NCI-H510A (cell line): ENCODE results near the gene NRCAM.
"Not testable (repeated sequence)": the region's sequence is repeated elsewhere in the genome, so short reads cannot be mapped to it uniquely, and the experiment has no call there.

ENCODE experiments used
- DNase-seq: peaks from one replicate; lab custom pipeline; 2025; lab: John Stamatoyannopoulos, UW

NRCAM gene

GRCh38 chr7:108278776-108279175 is 177.5 kb downstream of the NRCAM start:
- no peak for DNase-seq

DNA sequence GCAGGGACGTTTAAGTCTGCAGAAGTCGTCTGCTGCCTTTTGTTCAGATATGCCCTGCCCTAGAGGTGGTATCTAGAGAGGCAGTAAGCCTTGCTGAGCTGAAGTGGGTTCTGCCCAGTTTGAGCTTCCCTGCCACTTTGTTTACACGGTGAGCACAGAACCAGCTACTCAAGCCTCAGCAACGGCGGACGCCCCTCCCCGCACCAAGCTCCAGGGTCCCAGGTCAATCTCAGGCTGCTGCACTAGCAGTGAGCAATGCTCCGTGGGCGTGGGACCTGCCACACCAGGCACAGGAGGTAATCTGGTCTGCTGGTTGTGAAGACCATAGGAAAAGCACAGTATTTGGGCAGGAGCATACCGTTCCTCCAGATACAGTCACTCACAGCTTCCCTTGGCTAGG is 178.0 kb downstream of the NRCAM start:
- no peak for DNase-seq

- DNase-seq, result not testable (repeated sequence)
Observed at GRCh38 chr7:108274447-108274846, 181.8 kb downstream of the NRCAM start.

GRCh38 chr7:108272891-108273290 is 183.3 kb downstream of the NRCAM start:
- not testable (repeated sequence) for DNase-seq

- no peak for DNase-seq
Observed at GRCh38 chr7:108270385-108271015, 185.7 kb downstream of the NRCAM start.

GRCh38 chr7:108268200-108268820 is 187.9 kb downstream of the NRCAM start:
- no peak for DNase-seq

DNA sequence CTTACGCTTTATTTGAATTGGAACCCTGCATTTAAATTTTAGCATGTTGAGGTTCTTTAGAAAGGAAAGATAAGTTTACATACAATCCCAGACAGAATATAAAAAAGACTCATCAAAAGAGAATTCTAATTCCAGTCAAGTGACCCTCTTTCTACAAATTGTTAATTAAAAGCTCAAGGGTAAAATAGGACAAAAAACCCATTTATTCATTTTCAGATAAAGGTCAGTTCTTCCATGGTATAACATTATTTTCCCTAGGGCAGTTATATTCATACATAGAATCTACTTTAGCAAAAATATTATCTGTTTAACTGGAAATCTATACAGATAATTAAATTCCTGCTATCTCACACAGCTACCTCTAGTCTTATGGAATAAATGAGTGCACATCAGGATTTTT is 188.6 kb downstream of the NRCAM start:
- DNase-seq, result no peak

DNA sequence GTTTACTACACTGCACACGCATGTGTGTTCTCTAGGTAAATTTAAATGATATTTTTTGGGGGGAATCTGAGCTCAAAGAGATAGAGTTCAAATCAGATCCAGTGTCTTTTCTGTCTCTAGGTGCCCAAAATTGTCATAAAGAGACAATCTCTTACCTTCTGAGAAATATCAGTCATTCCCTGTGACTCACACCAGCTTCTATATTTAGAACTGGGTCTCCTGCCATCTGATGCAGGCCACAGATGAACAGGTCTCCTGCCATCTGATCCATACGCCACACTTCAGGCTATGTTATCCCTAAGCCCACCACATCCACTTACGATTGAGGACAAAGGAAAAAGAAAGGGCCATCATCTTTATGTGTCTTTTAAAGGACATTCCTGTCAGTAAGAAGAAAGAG is 189.7 kb downstream of the NRCAM start:
- no peak for DNase-seq

DNA sequence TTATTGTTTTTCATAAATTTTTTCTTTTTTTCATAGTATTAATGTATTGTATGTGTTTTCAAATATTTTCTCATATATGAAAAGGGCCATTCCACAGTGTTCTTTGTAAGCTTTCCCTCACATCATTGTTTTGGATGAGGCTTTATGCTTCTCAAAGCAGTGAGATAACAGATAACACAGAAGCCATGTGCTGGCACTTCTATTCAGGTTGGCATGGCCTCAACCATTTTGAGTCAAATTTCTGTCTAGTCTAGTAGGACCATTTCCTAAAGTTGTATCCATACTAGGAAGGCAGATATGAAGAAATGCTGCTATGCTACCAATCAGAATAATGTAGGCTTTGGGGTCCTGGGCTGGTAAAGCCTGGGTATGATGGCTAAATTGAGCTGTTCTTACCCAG is 190.2 kb downstream of the NRCAM start:
- no peak for DNase-seq

GRCh38 chr7:108265007-108265406 is 191.2 kb downstream of the NRCAM start:
- DNase-seq, result no peak

DNA sequence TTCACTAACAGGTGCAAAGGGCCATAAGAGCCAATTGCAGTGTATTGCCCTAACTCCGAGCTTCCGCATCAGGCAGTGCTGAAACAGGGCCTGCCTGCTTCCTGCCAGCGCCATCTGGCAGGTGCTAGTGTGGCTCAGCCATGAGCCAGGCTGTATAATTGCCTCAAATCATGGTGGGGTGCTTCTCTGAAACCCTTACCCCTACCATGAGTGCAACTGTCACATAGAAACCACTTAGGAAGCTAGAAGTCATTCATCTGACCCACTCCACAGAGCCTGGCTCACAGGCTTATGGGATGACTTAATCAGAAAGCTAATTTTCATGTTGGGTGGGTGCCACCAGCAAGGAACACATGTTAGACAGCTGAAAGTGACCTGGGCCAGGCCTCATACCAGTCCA is 192.8 kb downstream of the NRCAM start:
- peak; percentile 63 for DNase-seq

- DNase-seq, result no peak
Observed at GRCh38 chr7:108261560-108262255, 194.5 kb downstream of the NRCAM start.

- DNase-seq, result not testable (repeated sequence)
Observed at GRCh38 chr7:108259447-108259846, 196.8 kb downstream of the NRCAM start.

- no peak for DNase-seq
Observed at GRCh38 chr7:108257954-108258353, 198.3 kb downstream of the NRCAM start.

DNA sequence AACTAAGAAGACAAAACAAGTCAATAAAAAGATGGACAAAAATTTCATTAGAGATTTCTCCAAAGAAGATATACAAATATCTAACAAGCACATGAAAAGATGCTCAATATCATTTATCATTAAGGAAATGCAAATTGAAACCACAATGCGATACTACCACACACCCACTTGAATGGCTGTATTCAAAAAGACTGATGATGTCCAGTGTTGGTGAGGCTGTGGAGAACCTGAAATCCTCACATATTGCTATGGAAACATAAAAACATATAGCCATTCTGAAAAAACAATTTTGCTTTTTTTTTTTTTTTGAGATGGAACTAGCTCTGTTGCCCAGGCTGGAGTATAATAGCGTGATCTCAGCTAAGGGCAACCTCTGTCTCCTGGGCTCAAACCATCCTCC is 202.0 kb downstream of the NRCAM start:
- no peak for DNase-seq

GRCh38 chr7:108253275-108254044 is 202.8 kb downstream of the NRCAM start:
- DNase-seq, result no peak

GRCh38 chr7:108252177-108252576 is 204.1 kb downstream of the NRCAM start:
- no peak for DNase-seq

DNA sequence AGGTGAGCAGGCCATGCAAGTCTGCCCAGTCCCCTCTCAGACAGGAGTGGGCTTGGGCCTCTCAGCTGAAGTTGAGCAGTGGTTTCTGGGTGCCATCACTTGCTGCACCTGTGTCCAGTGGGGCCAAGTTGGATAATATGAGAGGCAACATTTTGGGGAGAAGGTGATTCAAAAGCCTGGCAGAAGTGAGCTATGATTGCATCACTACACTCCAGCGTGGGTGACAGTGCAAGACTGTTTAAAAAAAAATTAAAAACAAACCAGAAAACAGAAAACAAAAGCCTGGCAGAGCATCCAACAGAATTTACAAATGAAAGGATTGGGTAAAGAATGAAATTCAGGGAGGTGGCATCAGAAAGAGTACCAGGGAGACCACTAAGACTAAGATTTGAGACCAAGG is 204.5 kb downstream of the NRCAM start:
- no peak for DNase-seq

- no peak for DNase-seq
Observed at GRCh38 chr7:108249453-108249852, 206.8 kb downstream of the NRCAM start.

- no peak for DNase-seq
Observed at GRCh38 chr7:108248821-108249220, 207.4 kb downstream of the NRCAM start.

DNA sequence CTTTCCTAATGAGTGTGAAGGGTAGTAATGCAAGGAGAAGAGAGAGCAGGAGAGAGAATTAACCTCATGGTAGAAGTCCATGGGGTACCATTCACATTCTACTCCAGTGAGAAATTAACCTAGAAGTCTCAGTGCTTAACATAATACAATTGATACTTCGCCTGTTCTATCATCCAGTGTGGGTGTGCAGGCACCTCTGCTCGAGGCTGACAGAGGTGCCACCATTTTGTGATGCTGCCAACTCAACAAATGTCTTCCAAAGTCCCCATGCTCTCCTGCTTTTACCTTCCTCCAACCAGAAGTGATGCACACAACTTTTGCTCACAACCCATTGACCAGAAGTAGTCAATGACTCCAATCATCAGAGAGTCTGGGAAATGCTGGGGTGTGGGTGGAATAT is 207.8 kb downstream of the NRCAM start:
- no peak for DNase-seq

DNA sequence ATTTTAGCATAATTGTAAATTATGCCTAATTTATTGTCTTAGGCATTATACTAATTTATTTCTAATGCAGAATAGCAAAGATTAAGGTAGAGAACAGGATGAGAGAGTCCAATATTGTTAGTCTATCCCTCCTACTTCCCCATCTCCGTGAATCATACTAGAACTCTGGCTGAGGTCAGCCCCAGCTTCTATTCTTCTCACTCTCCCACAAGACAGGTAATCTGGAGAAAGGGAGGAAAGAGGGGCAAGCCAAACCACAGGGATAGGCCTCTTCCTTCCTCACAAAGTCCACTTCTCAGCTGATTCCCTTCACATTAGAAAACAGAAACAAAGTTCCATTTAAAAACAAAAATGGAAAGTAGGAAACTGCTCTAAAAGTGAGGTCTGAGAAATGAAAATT is 208.6 kb downstream of the NRCAM start:
- no peak for DNase-seq
